ENCODE measurements around the gene SRGAP1. TPM values are rescaled to one million over a fixed set of nuclear protein-coding genes. Genes with fewer than 3 reads are reported as not detected.
"Not testable (repeated sequence)": the region's sequence is repeated elsewhere in the genome, so short reads cannot be mapped to it uniquely, and the experiment has no call there.

The SRGAP1 gene
- total and polyA plus RNA-seq, 2 donors, result 0.82 to 1.3 TPM

DNA sequence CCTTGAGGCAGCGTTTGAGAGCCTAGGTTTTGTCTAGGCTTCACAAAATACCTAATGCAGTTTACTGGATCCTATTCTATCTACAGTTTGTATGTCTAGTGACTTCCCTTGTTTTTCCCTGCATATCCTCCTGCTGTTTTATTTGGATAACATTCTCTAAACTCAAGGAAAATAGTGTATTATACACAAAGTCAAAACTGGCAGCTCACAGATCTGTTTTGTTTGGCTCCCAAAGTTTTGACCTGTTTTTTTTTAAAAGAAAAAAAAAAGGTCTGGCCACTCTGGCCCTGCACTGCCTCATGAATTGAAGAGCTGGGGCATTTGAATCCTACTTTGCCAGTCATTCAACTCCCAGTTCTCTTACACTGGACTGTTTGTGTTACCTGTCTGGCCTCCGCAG is 222.3 kb downstream of the SRGAP1 start:
- WGBS, result 97% methylated on average over 2 of the region's 2 CpGs
- Histone ChIP-seq H3K9me3 (ENCODE audit: control insufficient read depth in 2 of 2, insufficient read depth in 1 of 2, low read length in 1 of 2) (no peaks in the 10 kb centered on the region), H3K27ac (ENCODE audit: low read depth in 1 of 2, low read length in 1 of 2) (no peak overlapping the region), H3K4me3 (ENCODE audit: low read length in 2 of 2) (no peak overlapping the region), H3K36me3 (ENCODE audit: control insufficient read depth in 2 of 2, insufficient read depth in 2 of 2, low read length in 1 of 2) (no peaks in the 10 kb centered on the region), H3K4me1 (ENCODE audit: control insufficient read depth in 2 of 2, insufficient read depth in 2 of 2, low read length in 2 of 2) (no peaks in the 10 kb centered on the region), H3K27me3 (ENCODE audit: control insufficient read depth in 2 of 2, insufficient read depth in 1 of 2, low read length in 1 of 2) (no peaks in the 10 kb centered on the region)
- no peak for DNase-seq (ENCODE audit: low read depth in 6 of 9, low spot score in 9 of 9)

DNA sequence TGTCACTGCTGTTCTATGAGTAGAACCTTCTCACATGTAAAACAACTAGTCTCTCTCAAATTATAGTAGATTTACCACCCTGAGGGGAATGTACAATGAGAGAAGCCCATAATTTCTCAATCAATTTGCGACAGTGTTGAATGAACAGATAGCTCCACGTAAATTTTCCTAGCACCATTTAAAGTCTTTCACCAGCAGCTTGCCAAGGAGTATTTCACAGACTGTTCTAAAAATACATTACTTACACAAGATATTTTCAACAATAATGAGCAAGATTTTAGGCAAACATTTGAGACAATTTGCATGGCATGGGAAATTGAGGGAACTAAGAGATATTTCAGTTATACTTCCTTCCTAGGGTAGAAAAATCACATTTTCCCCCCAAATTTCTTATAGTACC is 226.0 kb downstream of the SRGAP1 start:
- Histone ChIP-seq H3K27me3 (ENCODE audit: control insufficient read depth in 2 of 2, insufficient read depth in 1 of 2, low read length in 1 of 2) (no peaks in the 10 kb centered on the region), H3K4me3 (ENCODE audit: low read length in 2 of 2) (no peak overlapping the region), H3K36me3 (ENCODE audit: control insufficient read depth in 2 of 2, insufficient read depth in 2 of 2, low read length in 1 of 2) (no peaks in the 10 kb centered on the region), H3K9me3 (ENCODE audit: control insufficient read depth in 2 of 2, insufficient read depth in 1 of 2, low read length in 1 of 2) (no peaks in the 10 kb centered on the region), H3K27ac (ENCODE audit: low read depth in 1 of 2, low read length in 1 of 2) (no peak overlapping the region), H3K4me1 (ENCODE audit: control insufficient read depth in 2 of 2, insufficient read depth in 2 of 2, low read length in 2 of 2) (no peaks in the 10 kb centered on the region)
- WGBS, result 97% methylated on average over 2 of the region's 2 CpGs
- DNase-seq (ENCODE audit: low read depth in 6 of 9, low spot score in 9 of 9), result no peak

DNA sequence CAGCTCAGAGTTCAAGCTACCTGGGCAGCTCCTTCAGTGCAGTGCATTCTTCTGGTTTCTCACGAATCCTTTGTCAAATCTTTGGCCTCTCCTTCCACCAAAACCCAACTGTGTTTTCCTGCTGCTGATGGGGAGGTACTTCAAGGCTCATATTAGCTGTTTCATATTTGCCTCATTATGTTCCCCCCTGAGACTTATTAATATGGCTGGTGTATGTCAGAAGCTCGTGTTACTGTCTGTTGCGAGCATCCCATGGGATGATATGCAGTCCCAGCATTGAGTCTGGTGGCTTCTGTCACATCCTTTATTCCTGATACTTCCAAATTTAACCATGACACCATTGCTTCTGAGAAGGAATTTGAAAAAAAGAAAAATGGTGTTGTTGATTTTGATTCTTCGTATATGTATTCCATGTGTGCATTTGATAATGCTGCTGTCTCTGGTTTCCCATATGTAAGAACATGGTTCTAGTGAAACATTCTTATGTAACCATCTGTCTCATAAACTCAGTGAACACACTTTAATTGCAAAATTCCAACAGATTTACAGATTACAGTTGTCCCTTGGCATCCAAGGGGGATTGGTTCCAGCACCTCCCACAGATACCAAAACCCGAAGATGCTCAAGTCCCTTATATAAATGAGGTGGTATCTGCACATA is 228.5 kb downstream of the SRGAP1 start:
- Histone ChIP-seq H3K4me1 (ENCODE audit: control insufficient read depth in 2 of 2, insufficient read depth in 2 of 2, low read length in 2 of 2) (no peaks in the 10 kb centered on the region), H3K27me3 (ENCODE audit: control insufficient read depth in 2 of 2, insufficient read depth in 1 of 2, low read length in 1 of 2) (no peaks in the 10 kb centered on the region), H3K27ac (ENCODE audit: low read depth in 1 of 2, low read length in 1 of 2) (no peak overlapping the region), H3K36me3 (ENCODE audit: control insufficient read depth in 2 of 2, insufficient read depth in 2 of 2, low read length in 1 of 2) (no peaks in the 10 kb centered on the region), H3K9me3 (ENCODE audit: control insufficient read depth in 2 of 2, insufficient read depth in 1 of 2, low read length in 1 of 2) (no peaks in the 10 kb centered on the region), H3K4me3 (ENCODE audit: low read length in 2 of 2) (no peak overlapping the region)
- no peak for DNase-seq (ENCODE audit: low read depth in 6 of 9, low spot score in 9 of 9)
- 95% methylated on average over 5 of the region's 5 CpGs for WGBS

DNA sequence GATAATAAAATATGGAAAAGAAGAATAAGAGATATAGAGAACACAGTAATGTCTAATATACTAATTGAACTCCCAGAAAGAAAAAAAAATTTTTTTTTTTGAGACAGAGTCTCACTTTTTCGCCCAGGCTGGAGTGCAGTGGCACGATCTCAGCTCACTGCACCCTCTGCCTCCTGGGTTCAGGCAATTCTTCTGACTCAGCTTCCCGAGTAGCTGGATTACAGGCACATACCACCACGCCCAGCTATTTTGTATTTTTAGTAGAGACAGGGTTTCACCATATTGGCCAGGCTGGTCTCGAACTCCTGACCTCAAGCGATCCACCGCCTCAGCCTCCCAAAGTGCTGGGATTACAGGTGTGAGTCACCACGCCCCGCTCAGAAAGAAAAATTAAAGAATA is 232.1 kb downstream of the SRGAP1 start:
- 97% methylated on average over 9 of the region's 9 CpGs for WGBS

DNA sequence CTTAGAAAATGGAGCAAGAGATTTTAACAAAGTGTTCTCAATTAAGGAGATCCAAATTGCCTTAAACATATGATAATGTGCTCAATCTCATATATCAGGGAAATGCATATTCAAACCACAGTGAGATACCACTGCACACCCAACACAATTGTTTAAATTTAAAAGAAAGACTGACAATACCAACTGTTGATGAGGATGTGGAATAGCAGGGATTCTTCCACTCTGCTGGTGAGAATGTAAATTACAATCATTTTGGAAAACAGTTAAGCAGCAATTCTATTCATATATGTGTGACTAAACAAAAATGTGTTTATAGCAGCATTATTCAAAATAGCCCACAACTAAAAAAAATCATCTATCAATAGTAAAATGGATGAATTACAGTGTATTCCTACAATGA is 233.4 kb downstream of the SRGAP1 start:
- Histone ChIP-seq H3K4me1 (ENCODE audit: control insufficient read depth in 2 of 2, insufficient read depth in 2 of 2, low read length in 2 of 2) (no peaks in the 10 kb centered on the region), H3K36me3 (ENCODE audit: control insufficient read depth in 2 of 2, insufficient read depth in 2 of 2, low read length in 1 of 2) (no peaks in the 10 kb centered on the region), H3K9me3 (ENCODE audit: control insufficient read depth in 2 of 2, insufficient read depth in 1 of 2, low read length in 1 of 2) (no peaks in the 10 kb centered on the region), H3K27me3 (ENCODE audit: control insufficient read depth in 2 of 2, insufficient read depth in 1 of 2, low read length in 1 of 2) (no peaks in the 10 kb centered on the region), H3K4me3 (ENCODE audit: low read length in 2 of 2) (no peak overlapping the region), H3K27ac (ENCODE audit: low read depth in 1 of 2, low read length in 1 of 2) (no peak overlapping the region)
- DNase-seq (ENCODE audit: low read depth in 6 of 9, low spot score in 9 of 9), result no peak

More for the DNA sequence above, 232.1 kb downstream of the SRGAP1 start:
- H3K9me3 ChIP-seq (ENCODE audit: control insufficient read depth in 2 of 2, insufficient read depth in 1 of 2, low read length in 1 of 2); H3K27me3 ChIP-seq (ENCODE audit: control insufficient read depth in 2 of 2, insufficient read depth in 1 of 2, low read length in 1 of 2); H3K27ac ChIP-seq (ENCODE audit: low read depth in 1 of 2, low read length in 1 of 2); H3K4me1 ChIP-seq (ENCODE audit: control insufficient read depth in 2 of 2, insufficient read depth in 2 of 2, low read length in 2 of 2); H3K36me3 ChIP-seq (ENCODE audit: control insufficient read depth in 2 of 2, insufficient read depth in 2 of 2, low read length in 1 of 2); H3K4me3 ChIP-seq (ENCODE audit: low read length in 2 of 2); DNase-seq (ENCODE audit: low read depth in 6 of 9, low spot score in 9 of 9): not testable (repeated sequence)

DNA sequence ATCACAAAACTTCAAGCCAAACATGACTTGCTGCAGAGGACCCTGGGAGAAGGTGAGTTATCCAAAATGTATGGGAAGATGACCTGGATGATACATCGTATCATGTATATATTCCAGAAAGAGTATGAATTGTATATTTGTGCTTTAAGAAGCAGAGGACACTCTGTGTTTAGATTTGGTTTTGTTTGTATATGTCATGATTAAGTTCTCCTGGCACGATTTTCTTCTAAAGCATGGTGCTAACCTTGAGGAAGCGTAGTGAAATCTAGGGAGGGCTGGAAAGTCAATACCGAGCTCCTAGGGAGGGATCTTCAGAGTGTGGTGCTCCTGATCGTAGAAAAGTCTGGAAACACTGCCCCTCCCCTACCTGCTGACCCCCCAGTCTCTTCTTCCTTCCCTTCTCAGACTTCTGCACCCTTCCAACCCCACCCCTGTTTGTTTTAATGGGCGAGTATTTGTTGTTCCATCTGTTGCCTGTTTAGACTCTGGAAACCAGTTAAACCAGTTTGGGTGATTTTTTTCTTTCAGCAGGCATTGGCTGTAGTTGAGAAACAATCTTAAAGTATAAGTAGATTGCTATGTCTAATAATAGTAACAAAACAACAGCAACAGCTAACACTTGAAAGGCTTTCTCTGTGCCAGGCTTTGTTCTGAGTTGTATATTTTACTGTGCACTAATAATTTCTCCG is 236.0 kb downstream of the SRGAP1 start:
- no peaks in the 10 kb centered on the region for H3K27me3 ChIP-seq (ENCODE audit: control insufficient read depth in 2 of 2, insufficient read depth in 1 of 2, low read length in 1 of 2)
- no peaks in the 10 kb centered on the region for H3K36me3 ChIP-seq (ENCODE audit: control insufficient read depth in 2 of 2, insufficient read depth in 2 of 2, low read length in 1 of 2)
- no peaks in the 10 kb centered on the region for H3K9me3 ChIP-seq (ENCODE audit: control insufficient read depth in 2 of 2, insufficient read depth in 1 of 2, low read length in 1 of 2)
- no peak for DNase-seq (ENCODE audit: low read depth in 6 of 9, low spot score in 9 of 9)
- 93% methylated on average over 7 of the region's 7 CpGs for WGBS
- no peak overlapping the region for H3K27ac ChIP-seq (ENCODE audit: low read depth in 1 of 2, low read length in 1 of 2)
- no peak overlapping the region for H3K4me3 ChIP-seq (ENCODE audit: low read length in 2 of 2)
- H3K4me1 ChIP-seq (ENCODE audit: control insufficient read depth in 2 of 2, insufficient read depth in 2 of 2, low read length in 2 of 2), result no peaks in the 10 kb centered on the region

DNA sequence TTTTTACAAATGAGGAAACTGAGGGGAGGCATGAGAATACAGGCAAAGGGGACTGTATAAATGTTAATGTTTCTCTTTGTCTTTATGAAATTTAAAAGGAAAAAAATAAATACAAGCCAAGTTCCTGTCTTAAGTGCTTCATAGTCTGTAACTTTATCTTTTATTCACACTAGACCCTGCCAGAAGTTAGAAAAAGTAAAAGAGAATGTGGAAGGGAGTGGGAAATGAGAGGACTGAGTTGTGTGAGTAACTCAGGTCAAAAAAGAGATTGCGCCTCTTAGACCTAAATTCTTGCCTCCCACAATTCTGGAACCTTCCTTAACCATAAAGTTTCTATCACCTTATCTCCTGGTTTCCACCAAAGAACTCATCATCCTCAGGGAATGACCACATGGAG is 236.5 kb downstream of the SRGAP1 start:
- Histone ChIP-seq H3K4me1 (ENCODE audit: control insufficient read depth in 2 of 2, insufficient read depth in 2 of 2, low read length in 2 of 2) (no peaks in the 10 kb centered on the region), H3K27ac (ENCODE audit: low read depth in 1 of 2, low read length in 1 of 2) (no peak overlapping the region), H3K9me3 (ENCODE audit: control insufficient read depth in 2 of 2, insufficient read depth in 1 of 2, low read length in 1 of 2) (no peaks in the 10 kb centered on the region), H3K4me3 (ENCODE audit: low read length in 2 of 2) (no peak overlapping the region), H3K36me3 (ENCODE audit: control insufficient read depth in 2 of 2, insufficient read depth in 2 of 2, low read length in 1 of 2) (no peaks in the 10 kb centered on the region), H3K27me3 (ENCODE audit: control insufficient read depth in 2 of 2, insufficient read depth in 1 of 2, low read length in 1 of 2) (no peaks in the 10 kb centered on the region)
- WGBS, result 93% methylated on average over 1 of the region's 1 CpG
- DNase-seq (ENCODE audit: low read depth in 6 of 9, low spot score in 9 of 9), result no peak

DNA sequence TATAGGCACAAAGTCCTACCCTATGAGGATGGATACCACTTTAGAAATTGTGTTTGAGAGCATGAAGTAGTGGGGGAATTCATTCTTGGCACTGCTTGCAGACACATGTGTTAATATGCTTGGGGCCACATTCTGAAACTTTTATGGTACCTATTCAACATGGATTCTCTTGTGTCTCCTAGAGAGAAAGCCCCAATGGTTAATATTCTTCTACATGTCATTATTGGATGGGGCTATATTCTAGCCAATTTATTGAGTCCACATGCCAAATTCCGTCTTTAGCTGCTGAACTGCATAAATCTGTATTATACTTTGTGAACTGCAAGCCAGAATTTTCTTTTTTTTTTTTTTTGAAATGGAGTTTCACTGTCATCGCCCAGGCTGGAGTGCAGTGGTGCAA is 237.6 kb downstream of the SRGAP1 start:
- no peaks in the 10 kb centered on the region for H3K4me1 ChIP-seq (ENCODE audit: control insufficient read depth in 2 of 2, insufficient read depth in 2 of 2, low read length in 2 of 2)
- 95% methylated on average over 2 of the region's 2 CpGs for WGBS
- H3K27me3 ChIP-seq (ENCODE audit: control insufficient read depth in 2 of 2, insufficient read depth in 1 of 2, low read length in 1 of 2), result no peaks in the 10 kb centered on the region
- H3K36me3 ChIP-seq (ENCODE audit: control insufficient read depth in 2 of 2, insufficient read depth in 2 of 2, low read length in 1 of 2), result no peaks in the 10 kb centered on the region
- no peaks in the 10 kb centered on the region for H3K9me3 ChIP-seq (ENCODE audit: control insufficient read depth in 2 of 2, insufficient read depth in 1 of 2, low read length in 1 of 2)
- H3K27ac ChIP-seq (ENCODE audit: low read depth in 1 of 2, low read length in 1 of 2), result no peak overlapping the region
- no peak for DNase-seq (ENCODE audit: low read depth in 6 of 9, low spot score in 9 of 9)
- H3K4me3 ChIP-seq (ENCODE audit: low read length in 2 of 2), result no peak overlapping the region

DNA sequence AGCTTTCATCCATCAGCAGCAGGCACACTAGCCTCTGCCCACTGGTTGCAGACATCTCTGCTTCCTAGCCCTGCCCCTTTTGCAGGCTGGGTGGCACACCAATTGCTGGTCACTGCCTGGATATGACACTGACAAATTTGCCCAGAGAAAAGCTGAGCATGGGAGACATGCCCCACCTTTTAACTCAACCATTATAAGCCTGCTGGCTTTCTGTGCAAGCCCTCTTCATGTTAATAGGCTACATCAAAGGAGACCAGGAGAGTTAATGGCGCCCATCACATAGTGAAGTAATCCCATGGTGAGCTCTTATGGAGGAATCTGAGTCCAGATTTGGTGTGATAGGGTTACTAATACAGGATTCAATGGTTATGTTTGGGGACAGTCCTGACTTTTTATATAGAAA is 238.4 kb downstream of the SRGAP1 start:
- 95% methylated on average over 1 of the region's 1 CpG for WGBS
- no peak overlapping the region for H3K4me3 ChIP-seq (ENCODE audit: low read length in 2 of 2)
- H3K27me3 ChIP-seq (ENCODE audit: control insufficient read depth in 2 of 2, insufficient read depth in 1 of 2, low read length in 1 of 2), result no peaks in the 10 kb centered on the region
- H3K27ac ChIP-seq (ENCODE audit: low read depth in 1 of 2, low read length in 1 of 2), result no peak overlapping the region
- no peak for DNase-seq (ENCODE audit: low read depth in 6 of 9, low spot score in 9 of 9)
- H3K36me3 ChIP-seq (ENCODE audit: control insufficient read depth in 2 of 2, insufficient read depth in 2 of 2, low read length in 1 of 2), result no peaks in the 10 kb centered on the region
- H3K9me3 ChIP-seq (ENCODE audit: control insufficient read depth in 2 of 2, insufficient read depth in 1 of 2, low read length in 1 of 2), result no peaks in the 10 kb centered on the region
- no peaks in the 10 kb centered on the region for H3K4me1 ChIP-seq (ENCODE audit: control insufficient read depth in 2 of 2, insufficient read depth in 2 of 2, low read length in 2 of 2)
